ENCODE results near the gene ADH5. TPM values are rescaled to one million over a fixed set of nuclear protein-coding genes. Genes with fewer than 3 reads are reported as not detected.
"Not testable (repeated sequence)": the region's sequence is repeated elsewhere in the genome, so short reads cannot be mapped to it uniquely, and the experiment has no call there.

Gene ADH5
- total RNA-seq, result 115 TPM

DNA sequence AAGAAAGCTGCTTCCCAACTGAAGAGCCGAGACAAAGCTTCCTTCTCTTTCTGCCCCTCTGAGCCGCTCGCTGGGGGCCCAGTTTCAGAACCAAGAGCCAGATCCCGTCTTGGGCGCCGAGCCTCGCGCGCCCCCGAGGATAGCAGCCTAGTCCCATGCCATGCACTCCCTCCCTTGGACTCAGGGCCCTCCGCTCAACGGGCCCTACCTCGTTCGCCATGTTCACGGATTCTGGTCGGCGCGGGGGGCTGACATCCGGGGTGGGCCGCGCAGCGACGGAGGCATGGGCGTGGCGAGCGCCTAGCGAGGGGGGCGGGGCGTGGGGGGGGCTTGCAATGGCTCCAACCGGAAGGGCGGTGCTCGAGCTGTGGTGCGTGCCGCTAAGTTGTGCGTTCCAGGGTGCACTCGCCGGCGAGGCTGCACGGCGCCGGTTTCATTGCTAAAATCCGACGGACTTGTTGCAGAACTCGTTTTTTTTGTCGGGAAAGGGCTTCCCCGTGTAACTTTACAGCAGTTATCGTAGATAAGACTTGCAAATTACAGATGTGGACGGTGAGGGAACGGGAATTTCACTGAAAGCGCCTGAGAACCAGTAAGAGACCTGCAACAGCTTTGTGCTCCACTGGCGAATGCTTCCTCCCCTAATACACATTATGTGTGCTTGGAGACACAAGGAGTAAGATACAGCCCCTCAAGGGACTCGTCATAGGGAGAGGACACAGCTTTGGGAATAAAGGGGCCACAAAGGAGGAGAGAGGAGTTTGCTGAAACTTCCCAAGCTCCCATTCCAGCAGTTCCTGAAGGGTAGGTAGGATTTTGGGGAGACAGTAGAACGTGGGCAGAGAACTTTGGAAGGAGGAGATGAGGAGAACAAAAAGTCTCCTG is at the start of gene ADH5:
Gene ADH5 (minus strand): TSS at position 308 of the 885 bp plus-strand sequence. CDS start 88 bp downstream, at position 220.
- peak; percentile 95 for DNase-seq

DNA sequence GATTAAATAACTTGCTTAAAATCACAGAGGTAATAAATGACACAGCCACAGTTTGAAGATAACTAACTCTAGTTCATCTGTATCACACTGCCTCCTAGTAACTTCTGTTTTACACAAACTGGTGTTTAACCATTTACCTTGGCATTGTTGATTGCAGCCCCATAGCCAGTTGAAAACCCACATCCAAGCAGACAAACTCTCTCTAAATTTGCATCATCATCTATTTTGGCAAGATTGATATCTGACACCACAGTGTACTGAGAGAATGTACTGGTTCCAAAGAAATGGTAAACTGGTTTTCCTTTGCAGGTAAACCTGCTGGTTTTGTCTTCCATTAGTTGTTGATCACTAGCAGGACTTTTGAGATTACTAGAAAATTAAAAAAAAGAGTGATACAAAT is 47.7 kb upstream of the ADH5 start:
- no peak for DNase-seq

DNA sequence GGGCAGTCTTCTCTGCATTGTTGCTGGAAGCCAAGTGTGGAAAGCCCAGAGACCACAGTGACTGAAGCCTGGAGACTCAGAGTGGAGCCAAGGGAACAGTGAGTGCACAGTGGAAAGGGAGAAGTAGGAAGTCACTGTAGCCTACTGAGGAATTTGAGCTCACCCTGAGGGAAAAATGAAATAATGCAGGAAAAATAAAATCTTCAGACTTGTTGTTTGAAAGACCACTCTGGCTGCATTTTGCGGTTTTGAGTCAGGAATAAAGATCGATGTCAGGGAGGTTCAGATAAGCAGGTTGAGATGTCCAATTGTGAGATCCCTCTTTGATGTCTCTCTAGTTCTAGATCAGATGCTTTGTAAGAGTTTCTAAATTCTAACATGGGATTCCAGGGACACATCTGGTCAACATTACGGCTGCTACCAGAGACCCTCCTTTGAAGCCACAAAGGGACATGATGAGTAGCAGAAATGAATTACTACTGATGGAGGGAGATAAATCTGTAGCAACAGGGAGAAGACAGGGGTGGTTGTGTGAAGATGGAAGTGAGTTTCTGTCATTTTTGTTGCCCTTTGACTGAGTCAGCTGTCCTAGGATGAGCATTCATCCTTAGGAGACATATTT is 47.1 kb upstream of the ADH5 start:
- DNase-seq, result no peak

DNA sequence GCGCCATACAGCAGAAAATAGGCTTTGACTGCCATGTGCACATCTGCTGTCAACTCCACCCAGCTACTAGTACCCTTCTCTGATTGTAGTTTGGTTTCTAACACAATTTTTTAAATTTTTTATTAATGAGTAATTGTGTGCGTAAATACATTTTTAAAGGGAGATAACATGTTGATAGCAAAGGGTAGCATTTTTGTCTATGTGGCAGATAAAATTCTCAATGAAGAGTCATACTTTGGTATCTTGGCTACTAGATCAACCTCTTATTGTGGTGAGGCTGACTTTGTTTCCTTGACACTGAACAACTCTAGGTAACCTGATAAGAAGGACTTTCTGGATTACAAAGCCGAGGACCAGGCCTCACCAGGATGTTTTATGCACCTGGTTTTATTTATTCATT is 46.0 kb upstream of the ADH5 start:
- no peak for DNase-seq

DNA sequence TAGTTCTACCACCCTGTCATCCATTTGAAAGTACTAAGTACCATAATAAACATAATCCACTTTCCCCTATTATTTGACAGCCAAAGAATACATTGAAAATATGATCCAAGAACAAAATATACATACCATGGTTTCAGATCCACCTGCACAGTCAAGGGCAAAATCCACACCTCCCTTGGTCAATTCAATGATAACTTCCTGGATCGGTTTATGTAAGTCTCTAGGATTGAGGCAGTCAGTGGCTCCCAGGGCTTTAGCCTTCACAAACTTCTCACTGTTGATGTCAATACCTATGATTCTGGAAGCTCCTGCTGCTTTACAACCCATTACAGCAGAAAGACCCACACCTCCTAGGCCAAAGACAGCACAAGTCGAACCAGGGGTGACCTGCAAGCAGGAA is 42.8 kb upstream of the ADH5 start:
- DNase-seq, result no peak

DNA sequence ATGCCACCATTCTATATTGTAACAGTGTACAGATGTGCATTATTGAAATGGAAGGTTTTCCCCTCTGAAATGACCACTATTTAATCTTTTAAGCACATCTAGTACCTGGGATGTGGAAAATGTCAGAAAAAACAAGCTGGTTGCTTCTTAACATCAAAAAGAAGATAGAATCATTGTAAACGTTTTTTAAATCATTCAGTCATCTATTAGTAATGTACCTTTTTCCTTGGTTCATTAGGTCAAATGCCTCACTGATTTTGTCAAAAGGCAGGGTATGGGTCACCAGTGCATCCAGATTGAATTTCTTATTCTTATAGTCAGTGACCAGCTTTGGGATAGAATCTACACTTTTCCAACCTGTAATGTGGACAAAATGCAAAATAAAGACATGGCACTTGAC is 37.8 kb upstream of the ADH5 start:
- DNase-seq, result no peak

DNA sequence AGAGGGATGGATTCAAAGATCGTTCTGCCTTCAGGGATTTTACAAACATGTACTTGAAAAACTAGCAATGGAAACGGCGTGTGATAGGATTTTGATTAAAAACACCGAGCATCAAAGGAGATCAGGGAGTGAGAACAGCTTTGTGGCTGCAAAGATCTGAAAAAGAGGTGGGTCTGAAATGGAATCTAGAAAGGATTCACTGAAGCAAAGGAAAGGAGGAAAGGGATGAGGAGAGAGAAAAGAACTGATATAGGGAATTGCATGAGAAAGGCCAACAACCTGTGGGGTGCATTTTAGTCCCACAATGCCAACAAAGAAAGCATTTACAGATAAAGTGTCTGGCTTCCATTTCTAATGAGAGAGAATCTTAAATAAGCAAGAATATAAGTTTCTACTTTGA is 32.4 kb upstream of the ADH5 start:
- DNase-seq, result no peak

DNA sequence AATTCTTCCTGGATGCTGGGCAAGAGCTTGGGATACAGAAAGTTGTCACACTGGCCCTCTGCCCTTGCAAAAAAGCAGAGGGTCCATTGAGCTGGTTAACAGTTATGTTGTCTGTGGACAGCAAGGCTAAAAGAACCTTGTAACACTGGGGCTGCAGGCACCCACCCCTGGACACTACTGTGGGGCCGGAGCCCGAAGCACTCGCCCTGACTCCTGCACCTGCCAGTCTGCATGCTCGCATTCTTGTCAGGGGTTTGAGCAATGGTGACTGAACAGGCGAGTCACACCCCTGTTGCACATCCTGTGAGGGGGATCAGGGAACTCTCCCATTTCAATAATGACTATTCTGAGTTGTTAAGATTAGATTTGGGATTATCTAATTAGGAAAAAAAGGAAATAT is 31.9 kb upstream of the ADH5 start:
- no peak for DNase-seq

DNA sequence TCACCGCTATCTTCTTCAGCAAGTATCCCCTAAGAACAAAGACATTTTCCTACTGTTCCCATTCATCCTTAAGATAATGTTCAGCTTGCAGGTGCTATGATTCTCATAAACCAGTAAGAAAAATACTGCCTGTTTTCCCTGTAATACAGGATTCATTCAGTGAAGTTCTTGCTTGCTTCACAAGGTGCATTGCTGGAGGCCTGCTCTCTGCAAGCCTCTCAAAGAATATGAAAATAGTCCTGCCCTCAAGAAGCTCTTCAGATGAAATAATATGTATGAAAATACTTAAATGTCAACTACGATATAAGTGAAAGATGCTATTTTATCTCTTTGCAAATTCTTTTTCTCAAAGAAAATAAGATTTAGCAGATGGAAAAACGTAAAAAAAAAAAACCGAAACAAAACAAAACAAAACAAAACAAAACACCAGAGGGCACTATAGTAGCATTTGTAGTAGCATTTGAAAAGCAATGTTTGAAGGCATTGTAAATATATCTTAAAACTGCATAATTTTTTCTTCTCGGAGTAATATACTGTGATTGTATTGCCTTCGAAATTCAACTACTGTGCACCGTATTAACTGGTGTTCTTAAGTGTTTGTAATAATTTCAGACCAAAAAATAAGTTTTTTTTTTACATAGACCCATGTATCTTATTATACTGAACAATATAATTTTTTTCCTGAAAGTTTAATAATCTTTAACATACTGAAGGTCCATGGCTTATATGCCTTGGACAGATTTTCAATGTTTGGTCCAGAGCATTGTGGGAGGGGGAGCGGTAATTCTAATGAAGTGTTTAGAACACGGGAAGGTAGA is 29.5 kb upstream of the ADH5 start:
- DNase-seq, result peak; percentile 31

DNA sequence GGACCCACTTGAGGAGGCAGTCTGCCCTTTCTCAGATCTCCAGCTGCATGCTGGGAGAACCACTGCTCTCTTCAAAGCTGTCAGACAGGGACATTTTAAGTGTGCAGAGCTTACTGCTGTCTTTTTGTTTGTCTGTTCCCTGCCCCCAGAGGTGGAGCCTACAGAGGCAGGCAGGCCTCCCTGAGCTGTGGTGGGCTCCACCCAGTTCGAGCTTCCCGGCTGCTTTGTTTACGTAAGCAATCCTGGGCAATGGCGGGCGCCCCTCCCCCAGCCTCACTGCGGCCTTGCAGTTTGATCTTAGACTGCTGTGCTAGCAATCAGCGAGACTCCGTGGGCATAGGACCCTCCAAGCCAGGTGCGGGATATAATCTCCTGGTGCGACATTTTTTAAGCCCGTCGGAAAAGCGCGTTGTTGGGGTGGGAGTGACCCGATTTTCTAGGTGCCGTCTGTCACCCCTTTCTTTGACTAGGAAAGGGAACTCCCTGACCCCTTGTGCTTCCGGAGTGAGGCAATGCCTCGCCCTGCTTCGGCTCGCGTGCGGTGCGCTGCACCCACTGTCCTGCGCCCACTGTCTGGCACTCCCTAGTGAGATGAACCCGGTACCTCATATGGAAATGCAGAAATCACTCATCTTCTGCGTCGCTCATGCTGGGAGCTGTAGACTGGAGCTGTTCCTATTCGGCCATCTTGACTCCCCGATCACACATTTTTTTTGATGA is 28.7 kb upstream of the ADH5 start:
- DNase-seq, result not testable (repeated sequence)

DNA sequence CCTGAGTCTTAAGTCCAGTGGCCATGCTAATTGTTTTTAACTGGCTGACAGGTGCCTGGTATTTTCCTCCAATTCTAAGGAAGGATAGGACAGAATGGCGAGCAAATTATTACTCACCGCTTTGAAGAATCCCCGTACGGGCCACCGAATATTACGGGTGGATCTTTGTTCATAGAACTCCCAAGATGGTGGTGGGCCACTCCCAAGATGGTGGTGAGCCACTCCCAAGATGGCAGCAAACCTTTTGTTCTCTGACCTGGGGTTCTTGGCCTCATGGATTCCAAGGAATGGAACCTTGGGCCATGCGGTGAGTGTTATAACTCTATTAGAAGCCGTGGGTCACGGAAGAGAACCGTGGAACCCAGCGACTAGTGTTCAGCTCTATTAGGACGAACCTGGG is 20.7 kb upstream of the ADH5 start:
- not testable (repeated sequence) for DNase-seq

DNA sequence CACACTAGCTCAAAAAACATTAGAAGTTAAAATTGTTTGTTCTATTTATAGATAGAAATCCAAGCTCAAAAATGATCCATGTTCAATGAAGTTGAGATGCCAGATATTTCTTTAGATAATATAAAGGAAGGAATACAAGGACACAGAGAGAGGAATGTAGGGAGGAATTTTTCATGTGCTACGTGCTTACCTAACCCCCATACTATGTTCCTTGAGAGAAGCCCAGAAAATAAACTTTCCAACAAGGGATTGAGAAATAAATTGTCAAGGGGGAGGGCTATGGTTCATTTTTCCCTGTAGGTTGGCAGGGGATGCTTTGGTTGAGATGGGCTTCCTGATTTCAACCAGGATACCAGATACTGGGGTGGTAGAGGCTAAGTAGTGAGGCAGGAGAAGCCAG is 15.6 kb upstream of the ADH5 start:
- no peak for DNase-seq

DNA sequence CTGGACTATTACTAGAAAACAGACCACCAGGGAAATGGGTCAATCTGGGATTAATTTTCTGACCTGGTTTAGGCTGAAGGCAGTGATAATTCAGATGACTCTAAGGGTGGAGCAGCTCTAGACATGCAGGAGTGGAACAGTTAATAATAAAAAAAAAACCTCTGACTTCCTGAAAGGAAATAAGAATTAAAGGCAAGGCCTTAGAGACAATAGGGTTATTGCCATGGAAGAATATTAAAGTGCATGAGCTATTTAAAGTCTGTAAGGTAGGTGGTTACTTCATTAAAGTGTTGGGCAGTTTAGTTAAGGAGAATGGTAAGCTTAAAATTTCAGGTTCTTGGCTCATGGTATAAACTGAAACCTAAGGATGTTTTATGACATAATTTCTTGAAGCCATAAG is 14.6 kb upstream of the ADH5 start:
- no peak for DNase-seq

DNA sequence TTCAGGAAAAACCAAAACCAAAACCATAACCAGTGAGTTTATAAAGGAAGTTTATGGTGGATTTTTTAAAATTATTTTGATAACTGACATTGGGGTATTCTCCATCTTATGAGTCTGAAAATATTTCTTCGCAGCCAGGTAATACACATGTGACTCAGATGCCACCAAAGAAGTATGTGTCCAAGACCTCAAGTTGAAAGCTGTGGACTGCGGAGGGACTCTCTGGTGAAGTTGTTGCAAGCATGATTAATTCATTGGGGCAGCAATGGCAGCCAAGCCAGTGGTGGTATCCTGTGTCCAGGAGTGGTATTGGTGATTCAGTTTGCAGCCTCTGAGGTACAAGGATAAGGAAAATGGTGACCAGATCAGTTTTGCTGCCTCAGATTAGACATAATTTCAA is 14.0 kb upstream of the ADH5 start:
- no peak for DNase-seq

DNA sequence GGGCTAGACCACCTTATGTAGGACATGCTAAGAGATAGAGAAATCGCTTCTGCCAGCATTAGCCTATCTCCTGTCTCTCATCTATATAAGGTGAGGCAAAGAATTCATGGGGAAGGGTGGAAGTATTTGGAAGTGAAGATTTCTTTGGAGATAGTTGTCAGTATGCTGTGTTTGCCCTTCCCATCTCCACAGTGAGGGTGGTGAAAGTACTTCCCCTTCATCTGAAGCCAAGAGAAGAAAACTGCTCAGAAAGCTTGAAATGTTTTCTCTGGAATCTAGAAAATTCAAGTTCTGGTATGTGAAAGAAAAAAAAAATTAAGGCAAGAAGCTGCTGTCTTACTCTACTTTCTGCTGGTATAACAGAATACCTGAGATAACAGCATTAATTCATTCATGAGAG is 12.3 kb upstream of the ADH5 start:
- no peak for DNase-seq

DNA sequence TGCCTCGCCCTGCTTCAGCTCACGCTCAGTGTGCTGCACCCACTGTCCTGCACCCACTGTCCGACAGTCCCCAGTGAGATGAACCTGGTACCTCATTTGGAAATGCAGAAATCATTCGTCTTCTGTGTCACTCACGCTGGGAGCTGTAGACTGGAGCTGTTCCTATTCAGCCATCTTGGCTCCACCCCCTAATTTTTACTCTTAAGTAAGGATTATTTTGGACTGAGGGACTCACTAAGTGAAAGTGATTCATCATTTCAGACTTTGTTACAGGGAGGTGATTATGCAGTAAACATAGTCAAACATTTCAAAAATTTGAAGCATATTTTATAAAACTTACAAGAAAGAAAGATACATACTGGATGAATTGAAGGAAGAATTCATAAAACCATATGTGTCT is 11.2 kb upstream of the ADH5 start:
- DNase-seq, result not testable (repeated sequence)

DNA sequence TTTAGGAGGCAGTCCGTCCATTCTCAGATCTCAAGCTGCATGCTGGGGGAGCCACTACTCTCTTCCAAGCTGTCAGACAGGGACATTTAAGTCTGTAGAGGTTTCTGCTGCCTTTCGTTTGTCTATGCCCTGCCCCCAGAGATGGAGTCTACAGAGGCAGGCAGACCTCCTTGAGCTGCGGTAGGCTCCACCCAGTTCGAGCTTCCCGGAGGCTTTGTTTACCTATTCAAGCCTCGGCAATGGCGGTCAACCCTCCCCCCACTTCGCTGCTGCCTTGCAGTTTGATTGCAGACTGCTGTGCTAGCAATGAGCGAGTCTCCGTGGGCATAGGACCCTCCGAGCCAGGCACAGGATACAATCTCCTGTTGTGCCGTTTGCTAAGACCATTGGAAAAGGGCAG is 10.7 kb upstream of the ADH5 start:
- DNase-seq, result no peak

DNA sequence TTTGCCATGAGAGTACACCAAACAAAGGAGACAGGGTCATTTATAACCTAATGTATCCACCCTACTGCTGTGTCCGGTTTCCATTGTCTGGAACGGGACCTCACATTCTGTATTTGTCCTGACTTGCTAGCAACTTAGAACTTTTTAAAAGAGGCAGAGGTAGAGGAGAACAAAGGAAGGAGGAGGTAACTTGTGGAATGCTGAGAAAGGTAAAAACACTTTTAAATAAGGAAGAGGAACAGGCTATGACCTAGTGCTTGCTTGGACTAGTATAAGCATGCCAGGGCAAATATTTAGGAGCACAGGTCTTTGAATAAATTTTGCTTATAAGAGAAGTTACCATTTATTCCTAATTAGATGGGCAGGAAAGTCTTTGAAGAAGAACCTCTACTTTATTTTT is 3.3 kb upstream of the ADH5 start:
- DNase-seq, result not testable (repeated sequence)

DNA sequence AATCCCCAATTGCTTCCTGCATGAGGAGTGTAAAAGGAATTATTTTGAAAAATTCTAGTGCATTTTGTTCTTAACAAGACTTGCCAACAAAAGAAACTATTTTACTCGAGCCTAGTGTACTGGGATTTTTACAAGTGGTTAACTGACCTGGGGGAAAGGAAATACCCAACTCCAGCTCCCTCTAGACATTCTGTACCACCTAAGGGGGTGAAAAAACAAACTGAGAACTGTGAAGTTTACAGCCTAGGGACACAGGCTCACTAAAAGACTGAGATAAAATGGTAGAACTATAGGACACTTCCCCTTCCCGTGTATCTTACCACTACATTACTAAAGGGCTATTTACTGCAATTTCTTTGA is 2.6 kb upstream of the ADH5 start:
- no peak for DNase-seq

DNA sequence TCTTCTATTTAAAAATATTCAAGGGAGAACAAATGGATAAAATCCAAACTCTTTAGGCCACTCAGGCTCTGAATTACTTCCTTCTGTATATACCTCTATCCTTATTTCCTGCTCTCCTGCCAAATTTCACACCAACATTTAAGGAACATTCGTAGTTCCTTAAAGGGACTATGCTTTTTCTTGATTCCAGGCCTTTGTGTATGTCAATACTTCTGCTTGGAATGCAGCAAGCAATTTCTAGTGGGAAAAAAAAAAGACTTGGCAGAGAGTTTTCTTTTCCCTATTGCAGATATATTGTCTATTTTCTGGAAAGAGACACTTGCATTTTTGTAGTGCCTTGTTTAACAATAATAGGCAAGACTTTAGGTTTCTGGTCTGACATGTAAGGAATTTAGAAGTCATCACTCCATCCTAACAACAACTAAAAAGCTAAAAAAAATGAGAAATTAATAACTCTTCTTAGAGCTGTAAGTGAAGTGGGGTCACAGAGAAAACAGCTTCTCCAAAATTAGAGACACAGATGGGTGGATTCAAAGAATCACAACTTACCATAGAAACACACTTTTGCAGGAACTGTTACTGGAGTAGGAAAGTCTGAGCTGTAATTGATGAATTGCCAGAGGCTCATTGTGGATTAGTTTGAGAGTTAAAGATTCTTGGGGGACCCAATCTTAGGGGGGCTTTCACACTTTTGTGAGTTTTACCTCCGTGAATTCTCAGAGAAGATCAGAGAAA is 2.1 kb upstream of the ADH5 start:
- DNase-seq, result peak; percentile 48

DNA sequence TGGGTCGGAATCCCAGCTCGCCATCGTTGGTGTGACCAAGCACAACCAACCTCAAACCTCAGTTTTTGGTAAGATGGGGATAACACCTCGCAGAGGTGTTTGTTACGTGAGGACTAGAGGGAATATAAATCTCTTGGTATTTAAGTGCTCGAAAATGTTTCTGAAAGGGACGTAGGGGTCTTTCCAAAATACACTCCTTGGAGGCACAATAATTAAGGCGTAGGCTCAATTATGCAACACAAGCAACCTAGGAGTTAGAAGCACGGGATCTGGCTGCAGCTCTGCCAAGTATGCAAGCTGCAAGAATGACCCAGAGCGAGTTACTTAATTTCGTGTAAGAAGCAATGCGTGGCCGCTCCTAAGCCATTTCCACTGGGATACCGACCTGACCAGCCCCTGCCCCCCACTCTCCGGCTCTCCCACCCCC is 552 bp downstream of the ADH5 start:
- peak; percentile 76 for DNase-seq

DNA sequence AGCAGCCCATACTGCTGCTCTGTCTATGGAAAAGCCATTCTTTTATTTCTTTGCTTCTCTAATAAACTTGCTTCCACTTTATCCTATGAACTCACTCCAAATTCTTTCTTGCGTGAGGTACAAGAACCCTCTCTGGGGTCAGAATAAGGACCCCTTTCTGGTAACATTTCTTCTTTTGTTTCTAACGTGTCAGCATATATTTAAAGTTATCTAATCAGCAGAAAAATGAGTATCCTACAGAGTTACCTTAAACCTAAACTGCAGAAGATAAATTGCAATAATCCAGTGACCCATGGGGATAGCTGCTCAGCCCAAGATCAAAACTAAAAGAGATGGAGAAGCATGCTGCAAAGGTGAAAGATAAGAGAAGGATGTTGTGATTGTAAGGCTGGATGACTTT is 4.0 kb downstream of the ADH5 start:
- DNase-seq, result no peak
